Chondrocyte (in vitro differentiated cells): ENCODE data around the gene UBA52. TPM values are rescaled to one million over a fixed set of nuclear protein-coding genes. Genes with fewer than 3 reads are reported as not detected.
"Not testable (repeated sequence)": the region's sequence is repeated elsewhere in the genome, so short reads cannot be mapped to it uniquely, and the experiment has no call there.

Source experiments
- DNase-seq: peaks from one replicate; pipeline ENCODE4 v3.0.0; 2021; ENCODE audit warnings: mixed read lengths, low spot score
- H3K27ac Mint-ChIP-seq: one replicate; pipeline ENCODE4 v1.8.0; 2021; ENCODE audit warnings: mild to moderate bottlenecking, moderate library complexity, mixed read lengths; ENCODE audit not compliant: unreplicated experiment
- H3K27me3 Mint-ChIP-seq: 2 replicates; pipeline ENCODE4 v1.8.0; 2021; ENCODE audit warnings: low read depth, mixed read lengths
- H3K36me3 Mint-ChIP-seq: 2 replicates; pipeline ENCODE4 v1.8.0; 2021; ENCODE audit warnings: low read depth, mixed read lengths
- H3K4me1 Mint-ChIP-seq: 2 replicates; pipeline ENCODE4 v1.8.0; 2021; ENCODE audit warnings: low read depth, mild to moderate bottlenecking, mixed read lengths
- H3K4me3 Mint-ChIP-seq: one replicate; pipeline ENCODE4 v1.8.0; 2021; ENCODE audit warnings: mild to moderate bottlenecking, moderate library complexity, mixed read lengths; ENCODE audit not compliant: unreplicated experiment
- H3K9me3 Mint-ChIP-seq: 2 replicates; pipeline ENCODE4 v1.8.0; 2021; ENCODE audit warnings: low read depth, mixed read lengths
- CTCF ChIP-seq: fragments of 200-600 bp; sonication (generic); IDR thresholded peaks from 2 replicates; pipeline ENCODE4 v1.5.0; 2021; ENCODE audit warnings: antibody characterized with exemption, mild to moderate bottlenecking, moderate library complexity
- long read RNA-seq: library from polyadenylated mRNA; stranded (forward); transcript quantifications from one replicate; pipeline ENCODE4 v2.0.0, GENCODE V29; 2021
- total RNA-seq: library from RNA; stranded (reverse); gene quantifications from 3 replicates; pipeline ENCODE4 v1.2.1, GENCODE V29; 2021

The UBA52 gene
- 712 to 830 TPM (median 749 TPM) in 3 replicates for total RNA-seq
- long read RNA-seq, transcript UBA52-201 (5 exons, 572 nt), result major isoform, 121 of 201 reads
- long read RNA-seq, transcript UBA52-209 (4 exons, 514 nt), result minor isoform, 21 of 201 reads
- long read RNA-seq, transcript UBA52-202 (5 exons, 2,845 nt), result minor isoform, 48 of 201 reads
- long read RNA-seq, partial matches to known transcripts, result 8 of 201 reads
- long read RNA-seq, other reads (novel, unspliced or antisense), result 1 of 201 reads

GRCh38 chr19:18571564-18572344 is at the start of gene UBA52:
UBA52 (plus strand) TSS chr19:18571857; CDS start chr19:18573301, 1,444 bp downstream.
- Mint-ChIP-seq H3K36me3 (peaks cover 21% of the 10 kb centered on the region), H3K4me1 (peaks cover 24% of the 10 kb centered on the region), H3K27ac (peak within 1 kb of the TSS; percentile 97), H3K4me3 (peak within 1 kb of the TSS; percentile 88), H3K27me3 (no peaks in the 10 kb centered on the region), H3K9me3 (no peaks in the 10 kb centered on the region)
- peak; percentile 5 for TF ChIP-seq CTCF
- peak; percentile 99 for DNase-seq

DNA sequence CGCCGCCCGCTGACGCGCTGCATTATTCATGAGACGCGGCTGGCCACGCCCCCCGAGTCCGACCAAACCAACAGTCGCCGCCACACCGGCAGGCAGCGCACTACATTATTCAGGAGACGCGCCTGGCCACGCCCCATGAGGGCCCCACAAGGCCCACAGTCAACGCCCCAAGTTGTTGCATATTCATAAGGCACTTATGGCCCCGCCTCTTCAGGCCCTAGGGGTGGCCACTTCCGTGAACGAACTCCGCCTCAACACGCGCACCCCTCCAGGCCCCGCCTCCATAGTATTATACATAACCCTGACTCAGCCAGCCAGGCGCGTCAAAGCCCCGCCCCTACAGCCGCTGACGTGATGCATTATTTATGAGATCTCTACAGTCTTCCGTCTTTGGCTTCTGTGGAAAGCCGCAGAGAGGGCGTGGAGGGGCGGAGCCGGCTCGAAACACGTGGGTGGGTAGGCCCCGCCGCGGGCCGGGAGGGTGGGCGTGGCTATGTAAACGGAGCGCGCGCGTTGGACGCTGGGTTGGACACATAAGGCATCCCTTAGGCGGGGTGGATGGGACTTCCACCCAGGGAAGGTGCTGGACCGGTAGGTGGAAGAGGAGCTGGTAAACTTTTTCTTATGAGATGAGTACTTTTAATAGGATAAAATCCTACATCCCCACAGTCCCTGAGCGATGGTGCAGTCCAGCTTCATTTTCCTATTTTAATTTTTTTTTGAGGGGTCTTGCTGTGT is 49.4 kb upstream of the UBA52 start:
- TF ChIP-seq CTCF, result no peak
- H3K27me3 Mint-ChIP-seq, result no peaks in the 10 kb centered on the region
- DNase-seq, result peak; percentile 100
- H3K27ac Mint-ChIP-seq, result peak overlapping the region; percentile 93
- no peaks in the 10 kb centered on the region for H3K36me3 Mint-ChIP-seq
- peak overlapping the region; percentile 89 for H3K4me3 Mint-ChIP-seq
- no peaks in the 10 kb centered on the region for H3K9me3 Mint-ChIP-seq
- H3K4me1 Mint-ChIP-seq, result peaks cover 16% of the 10 kb centered on the region

DNA sequence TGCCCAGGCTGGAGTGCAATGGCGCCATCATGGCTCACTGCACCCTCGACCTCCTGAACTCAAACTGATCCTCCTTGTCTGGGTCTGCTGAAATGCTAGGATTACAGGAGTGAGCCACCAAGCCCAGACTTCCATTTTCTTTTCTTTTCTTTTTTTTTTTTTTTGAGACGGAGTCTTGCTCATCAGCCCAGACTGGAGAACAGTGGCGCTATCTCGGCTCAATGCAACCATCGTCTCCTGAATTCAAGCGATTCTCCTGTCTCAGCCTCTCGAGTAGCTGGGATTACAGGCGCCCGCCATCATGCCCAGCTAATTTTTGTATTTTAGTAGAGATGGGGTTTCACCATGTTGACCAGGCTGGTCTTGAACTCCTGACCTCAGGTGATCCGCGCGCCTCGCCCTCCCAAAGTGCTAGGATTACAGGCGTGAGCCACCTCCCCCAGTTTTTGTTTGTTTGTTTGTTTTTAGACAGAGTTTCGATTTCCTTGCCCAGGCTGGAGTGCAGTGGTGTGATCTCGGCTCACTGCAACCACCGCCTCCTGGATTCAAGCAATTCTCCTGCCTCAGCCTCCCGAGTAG is 48.7 kb upstream of the UBA52 start:
- H3K27me3 Mint-ChIP-seq, H3K9me3 Mint-ChIP-seq, DNase-seq, H3K36me3 Mint-ChIP-seq: not testable (repeated sequence)
- Mint-ChIP-seq H3K27ac (peak overlapping the region; percentile 93), H3K4me3 (peak overlapping the region; percentile 54), H3K4me1 (peaks cover 16% of the 10 kb centered on the region)

- no peak for DNase-seq
- Mint-ChIP-seq H3K9me3 (no peaks in the 10 kb centered on the region), H3K27me3 (no peaks in the 10 kb centered on the region), H3K27ac (no peak overlapping the region), H3K4me1 (peaks cover 16% of the 10 kb centered on the region), H3K4me3 (no peak overlapping the region), H3K36me3 (no peaks in the 10 kb centered on the region)
- TF ChIP-seq CTCF, result no peak
Measured at GRCh38 chr19:18523841-18524240, 47.8 kb upstream of the UBA52 start.

DNA sequence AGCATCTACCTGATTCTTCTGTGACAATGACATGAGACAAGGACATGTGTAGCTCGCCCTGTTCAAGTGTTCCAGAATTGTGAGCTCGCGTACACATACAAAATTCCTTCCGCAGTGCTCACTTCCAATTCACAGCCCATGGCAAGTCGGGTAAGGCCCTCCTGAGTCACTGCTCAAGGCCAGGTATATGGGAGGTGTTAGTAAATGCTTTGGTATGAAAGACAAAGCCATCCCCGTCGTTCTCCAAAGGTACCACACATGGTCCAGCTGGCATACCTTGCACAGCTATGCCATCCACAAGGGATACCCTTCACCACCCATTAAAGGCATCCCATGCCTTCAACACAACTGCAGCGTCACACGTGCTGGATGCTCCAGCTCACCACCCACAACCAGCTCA is 45.3 kb upstream of the UBA52 start:
- DNase-seq, result no peak
- peaks cover 4% of the 10 kb centered on the region for H3K4me1 Mint-ChIP-seq
- no peak overlapping the region for H3K4me3 Mint-ChIP-seq
- no peak for TF ChIP-seq CTCF
- no peaks in the 10 kb centered on the region for H3K27me3 Mint-ChIP-seq
- no peak overlapping the region for H3K27ac Mint-ChIP-seq
- no peaks in the 10 kb centered on the region for H3K9me3 Mint-ChIP-seq
- H3K36me3 Mint-ChIP-seq, result peaks cover 2% of the 10 kb centered on the region
